GM12874 (cell line): ENCODE results near the gene SMIM44.

ENCODE experiments used
- TF ChIP-seq, protein P1 (sequence below): IDR thresholded peaks from 2 replicates; pipeline ENCODE4 v1.5.1; 2011; ENCODE audit warnings: low read depth, mild to moderate bottlenecking, control low read depth, low read length, moderate library complexity; ENCODE audit not compliant: insufficient read depth

SMIM44 gene

DNA sequence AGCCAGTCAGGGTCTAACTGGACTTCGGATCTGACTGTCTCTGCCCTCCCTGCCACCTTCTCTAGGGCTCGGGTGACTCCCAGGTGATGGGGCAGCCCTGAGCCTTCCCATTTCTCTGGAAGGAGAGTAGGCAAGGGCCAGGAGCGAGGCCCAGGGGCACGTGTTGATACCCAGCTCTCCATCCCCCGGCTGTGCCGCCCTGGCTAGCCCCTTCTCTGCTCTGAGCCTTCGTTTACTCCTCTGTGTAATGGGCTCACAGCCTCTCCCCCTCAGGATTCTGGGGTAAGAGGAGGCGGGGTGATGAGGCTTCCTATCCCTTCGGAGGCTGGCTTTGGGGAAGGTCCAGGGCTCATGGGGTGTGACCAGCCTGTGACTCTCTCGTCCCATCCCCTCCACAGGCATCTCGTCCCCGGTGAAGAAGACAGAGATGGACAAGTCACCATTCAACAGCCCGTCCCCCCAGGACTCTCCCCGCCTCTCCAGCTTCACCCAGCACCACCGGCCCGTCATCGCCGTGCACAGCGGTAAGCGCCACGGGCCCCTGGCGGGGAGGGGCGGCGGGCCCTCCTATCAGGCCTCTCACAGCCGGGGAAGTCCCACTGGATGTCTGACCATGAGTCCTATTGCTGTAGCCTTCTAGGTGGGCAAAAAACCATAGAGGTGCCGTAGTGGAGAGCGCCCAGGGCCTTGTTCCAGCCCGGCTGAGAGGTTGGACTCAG lies 34.5 kb downstream of the SMIM44 start:
- TF ChIP-seq, protein P1, sequence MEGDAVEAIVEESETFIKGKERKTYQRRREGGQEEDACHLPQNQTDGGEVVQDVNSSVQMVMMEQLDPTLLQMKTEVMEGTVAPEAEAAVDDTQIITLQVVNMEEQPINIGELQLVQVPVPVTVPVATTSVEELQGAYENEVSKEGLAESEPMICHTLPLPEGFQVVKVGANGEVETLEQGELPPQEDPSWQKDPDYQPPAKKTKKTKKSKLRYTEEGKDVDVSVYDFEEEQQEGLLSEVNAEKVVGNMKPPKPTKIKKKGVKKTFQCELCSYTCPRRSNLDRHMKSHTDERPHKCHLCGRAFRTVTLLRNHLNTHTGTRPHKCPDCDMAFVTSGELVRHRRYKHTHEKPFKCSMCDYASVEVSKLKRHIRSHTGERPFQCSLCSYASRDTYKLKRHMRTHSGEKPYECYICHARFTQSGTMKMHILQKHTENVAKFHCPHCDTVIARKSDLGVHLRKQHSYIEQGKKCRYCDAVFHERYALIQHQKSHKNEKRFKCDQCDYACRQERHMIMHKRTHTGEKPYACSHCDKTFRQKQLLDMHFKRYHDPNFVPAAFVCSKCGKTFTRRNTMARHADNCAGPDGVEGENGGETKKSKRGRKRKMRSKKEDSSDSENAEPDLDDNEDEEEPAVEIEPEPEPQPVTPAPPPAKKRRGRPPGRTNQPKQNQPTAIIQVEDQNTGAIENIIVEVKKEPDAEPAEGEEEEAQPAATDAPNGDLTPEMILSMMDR, result no peak

DNA sequence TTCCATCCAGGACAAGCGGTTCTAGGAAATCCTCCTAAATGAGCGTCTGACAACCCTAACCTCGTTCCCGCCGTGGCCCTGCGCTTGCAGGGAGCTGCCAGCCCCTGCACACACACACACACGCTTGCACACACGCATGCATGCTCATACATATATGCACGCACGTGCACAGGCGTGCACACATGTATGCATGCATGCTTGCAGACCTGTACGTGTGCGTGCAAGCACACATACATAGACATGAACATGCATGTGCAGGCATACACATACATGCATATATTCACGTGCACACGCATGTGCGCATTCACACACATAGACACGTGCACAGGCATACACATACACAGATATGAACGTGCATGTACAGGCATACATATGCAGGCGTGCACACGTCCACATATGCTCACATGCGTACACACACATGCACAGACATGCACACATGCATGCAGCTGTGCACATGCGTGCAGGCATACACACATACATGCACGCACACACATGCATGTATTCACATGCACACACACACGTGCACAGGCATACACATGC lies 38.5 kb downstream of the SMIM44 start:
- TF ChIP-seq, protein P1, result no peak

- TF ChIP-seq, protein P1, result no peak
These were observed 39.2 kb downstream of the SMIM44 start for GRCh38 chr19:3443840-3444694.

DNA sequence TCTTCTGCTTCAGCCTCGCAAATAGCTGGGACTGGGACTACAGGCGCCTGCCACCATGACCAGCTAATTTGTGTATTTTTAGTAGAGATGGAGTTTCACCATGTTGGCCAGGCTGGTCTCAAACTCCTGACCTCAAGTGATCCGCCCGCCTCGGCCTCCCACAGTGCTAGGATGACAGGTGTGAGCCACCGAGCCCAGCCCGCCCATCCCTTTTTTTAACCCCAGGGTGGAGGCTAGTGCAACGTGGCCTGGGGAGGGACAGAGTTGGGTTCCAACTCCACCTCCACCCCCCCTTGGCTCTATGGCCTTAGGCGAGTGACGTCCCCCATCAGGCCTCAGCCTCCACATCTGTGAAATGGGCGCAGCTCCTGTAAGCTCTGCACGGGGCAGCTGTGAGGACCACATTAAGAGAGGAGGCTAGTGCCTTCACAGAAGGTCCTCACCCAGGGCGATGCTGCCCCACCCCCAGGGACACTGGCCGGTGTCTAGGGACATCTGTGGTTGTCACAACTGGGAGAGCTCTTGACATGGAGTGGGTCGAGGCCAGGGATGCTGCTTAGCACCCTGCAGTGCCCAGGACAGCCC lies 40.7 kb downstream of the SMIM44 start:
- TF ChIP-seq, protein P1, result no peak

- TF ChIP-seq, protein P1, result no peak
These were observed 41.3 kb downstream of the SMIM44 start for GRCh38 chr19:3441986-3442329.

DNA sequence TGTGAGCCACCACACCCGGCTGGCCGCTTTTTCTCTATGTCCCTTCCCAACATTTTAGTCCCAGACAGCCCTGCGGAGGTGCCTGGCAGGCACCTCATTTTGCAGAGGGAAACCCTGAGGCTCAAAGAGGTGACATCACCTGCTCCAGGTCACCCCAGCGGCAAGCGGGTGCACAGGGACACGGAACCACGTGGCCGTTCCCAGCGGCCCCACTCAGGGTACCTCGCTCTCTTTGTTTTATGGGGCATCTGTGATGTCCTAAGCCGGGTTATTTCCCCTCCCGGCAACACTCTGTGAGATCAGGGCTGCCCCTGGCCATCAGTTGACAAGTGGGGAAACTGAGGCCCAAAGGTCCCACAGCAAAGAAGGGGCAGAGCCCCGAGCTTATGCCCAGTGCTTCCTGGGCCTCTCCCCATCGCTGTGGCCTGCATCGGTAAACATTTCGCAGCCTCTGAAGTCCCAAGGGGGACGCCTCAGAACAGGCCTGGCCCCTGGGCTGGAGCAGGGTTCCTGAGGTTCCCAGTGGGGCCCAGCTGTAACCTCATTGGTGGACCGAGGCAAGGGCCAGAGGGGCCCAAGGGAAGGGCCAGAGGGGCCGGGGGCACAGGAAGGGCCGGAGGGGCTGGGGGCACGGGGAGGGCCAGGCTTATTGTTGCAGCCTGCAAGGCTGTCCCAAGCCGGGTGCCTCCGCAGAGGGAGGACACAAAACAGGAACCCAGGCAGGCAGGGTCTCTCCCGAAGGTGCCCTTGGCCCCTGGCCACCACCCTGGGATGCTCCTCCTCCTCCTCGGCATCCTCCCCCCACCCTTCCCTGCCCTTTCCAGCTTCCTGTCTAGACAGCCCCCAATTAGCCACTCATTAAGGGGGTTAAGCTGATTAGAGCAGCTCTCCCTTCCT lies 41.9 kb downstream of the SMIM44 start:
- TF ChIP-seq, protein P1, result no peak
